Esophagus muscularis mucosa (tissue), 4 donors: ENCODE results near the gene AP1M1.

ENCODE experiments used
- EP300 ChIP-seq: sonication (generic); formaldehyde crosslinking; IDR thresholded peaks from one replicate; pipeline ENCODE4 v1.6.1; 2017; ENCODE audit warnings: antibody characterized with exemption
- POLR2A ChIP-seq: fragments of 450-650 bp; IDR thresholded peaks from one replicate; pipeline ENCODE4 v1.6.1; 2017; ENCODE audit warnings: antibody characterized with exemption, moderate library complexity, mild to moderate bottlenecking, low read depth
- POLR2AphosphoS5 ChIP-seq, 2 donors: sonication (generic); formaldehyde crosslinking; IDR thresholded peaks; one replicate each; pipeline ENCODE4 v1.6.1; 2017; ENCODE audit warnings: antibody characterized with exemption in 2 of 2
- TF ChIP-seq, protein P1 (sequence below), 3 experiments: fragments of 200-600 bp in 2 of 3; fragments of 450-650 bp in 1 of 3; sonication (generic) in 2 of 3; IDR thresholded peaks; one replicate each; pipeline ENCODE4 v1.5.1; 2017 to 2019; ENCODE audit warnings: antibody characterized with exemption in 3 of 3, mild to moderate bottlenecking in 2 of 3, moderate library complexity in 1 of 3

DNA sequence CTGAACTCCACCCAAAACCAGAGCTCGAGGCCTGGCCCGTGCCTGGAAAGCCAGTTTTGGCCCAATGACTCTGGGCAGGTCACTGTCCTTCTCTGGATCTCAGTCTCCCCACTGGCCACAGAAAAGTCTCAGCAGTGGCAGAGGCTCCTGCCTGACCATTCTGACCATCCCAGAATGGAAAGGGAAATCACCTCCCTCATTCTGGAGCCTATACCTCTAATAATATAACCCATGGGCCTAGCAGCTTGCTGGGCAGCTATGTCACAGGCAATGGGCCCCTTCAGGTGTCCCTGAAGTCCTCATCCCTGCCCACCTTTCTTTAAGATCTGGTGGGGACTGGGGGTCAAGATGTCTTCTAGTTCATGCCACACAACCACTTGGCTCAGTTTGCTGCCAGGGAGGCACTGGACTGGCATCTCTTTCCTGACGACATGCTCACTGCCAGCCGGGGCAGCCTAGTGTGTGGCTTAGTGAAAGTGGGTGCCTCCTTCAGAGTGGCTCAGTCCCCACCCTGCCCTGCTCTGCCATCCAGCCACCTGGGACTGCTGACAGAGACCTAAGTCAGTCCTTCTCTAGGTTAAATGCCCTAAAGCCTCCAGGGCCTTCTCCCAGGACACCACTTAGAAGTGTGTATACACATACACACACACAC lies 62.6 kb downstream of the AP1M1 start:
- no peak for TF ChIP-seq POLR2A
- TF ChIP-seq, protein P1, sequence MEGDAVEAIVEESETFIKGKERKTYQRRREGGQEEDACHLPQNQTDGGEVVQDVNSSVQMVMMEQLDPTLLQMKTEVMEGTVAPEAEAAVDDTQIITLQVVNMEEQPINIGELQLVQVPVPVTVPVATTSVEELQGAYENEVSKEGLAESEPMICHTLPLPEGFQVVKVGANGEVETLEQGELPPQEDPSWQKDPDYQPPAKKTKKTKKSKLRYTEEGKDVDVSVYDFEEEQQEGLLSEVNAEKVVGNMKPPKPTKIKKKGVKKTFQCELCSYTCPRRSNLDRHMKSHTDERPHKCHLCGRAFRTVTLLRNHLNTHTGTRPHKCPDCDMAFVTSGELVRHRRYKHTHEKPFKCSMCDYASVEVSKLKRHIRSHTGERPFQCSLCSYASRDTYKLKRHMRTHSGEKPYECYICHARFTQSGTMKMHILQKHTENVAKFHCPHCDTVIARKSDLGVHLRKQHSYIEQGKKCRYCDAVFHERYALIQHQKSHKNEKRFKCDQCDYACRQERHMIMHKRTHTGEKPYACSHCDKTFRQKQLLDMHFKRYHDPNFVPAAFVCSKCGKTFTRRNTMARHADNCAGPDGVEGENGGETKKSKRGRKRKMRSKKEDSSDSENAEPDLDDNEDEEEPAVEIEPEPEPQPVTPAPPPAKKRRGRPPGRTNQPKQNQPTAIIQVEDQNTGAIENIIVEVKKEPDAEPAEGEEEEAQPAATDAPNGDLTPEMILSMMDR (IDR thresholded peaks at IDR 0.05) = no peak
- no peak for TF ChIP-seq POLR2AphosphoS5 (IDR thresholded peaks at IDR 0.05)
- TF ChIP-seq EP300 = no peak
